CD4-positive, alpha-beta T cell (primary cell): Measurements from ENCODE around the gene SWAP70. TPM values are rescaled to one million over a fixed set of nuclear protein-coding genes. Genes with fewer than 3 reads are reported as not detected.

Experiments used
- ATAC-seq: fragments of 200-7000 bp; cut with Tn5 transposase; one replicate; pipeline ENCODE4 v1.10.0; 2022; ENCODE audit warnings: mild to moderate bottlenecking; ENCODE audit not compliant: poor library complexity
- CTCF ChIA-PET: fragments of 350-600 bp; sonication (Branson Sonifier 250); formaldehyde crosslinking; loops from one replicate; lab custom pipeline; 2021; ENCODE audit warnings: antibody characterized with exemption, inconsistent platforms; lab: Charles Lee
- POLR2A ChIA-PET: fragments of 350-600 bp; sonication (Branson Sonifier 250); formaldehyde crosslinking; loops from one replicate; lab custom pipeline; 2021; ENCODE audit warnings: antibody characterized with exemption, inconsistent platforms; lab: Charles Lee
- DNase-seq, 14 experiments: peaks; one replicate each; pipeline ENCODE4 v3.0.0-alpha.2; 2013 to 2020; ENCODE audit warnings: mixed read lengths in 2 of 14
- H3K27ac ChIP-seq, 2 donors: one replicate each; pipeline versions ENCODE4 v1.5.1 to v1.7.0; 2013; ENCODE audit warnings: low read length in 2 of 2, low read depth in 1 of 2, mild to moderate bottlenecking in 1 of 2
- H3K27me3 ChIP-seq, 2 experiments: 1 replicate in 1 of 2; 2 replicates in 1 of 2; pipeline versions ENCODE4 v1.6.1 to v1.7.0; 2013; ENCODE audit warnings: low read length in 2 of 2, control low read depth in 1 of 2, mild to moderate bottlenecking in 1 of 2, moderate library complexity in 1 of 2; ENCODE audit not compliant: insufficient read depth in 2 of 2, control insufficient read depth in 1 of 2
- H3K36me3 ChIP-seq: one replicate; pipeline ENCODE4 v1.6.1; 2013; ENCODE audit warnings: low read length, control low read depth; ENCODE audit not compliant: insufficient read depth
- H3K4me1 ChIP-seq: one replicate; pipeline ENCODE4 v1.6.1; 2013; ENCODE audit warnings: low read length, control low read depth; ENCODE audit not compliant: insufficient read depth
- H3K4me3 ChIP-seq: one replicate; pipeline ENCODE4 v1.5.1; 2013; ENCODE audit warnings: mild to moderate bottlenecking, low read length, moderate library complexity
- H3K9me3 ChIP-seq, 2 experiments: 1 replicate in 1 of 2; 2 replicates in 1 of 2; pipeline versions ENCODE4 v1.6.1 to v1.7.0; 2013; ENCODE audit warnings: low read length in 2 of 2, mild to moderate bottlenecking in 2 of 2, control low read depth in 1 of 2, moderate library complexity in 1 of 2; ENCODE audit not compliant: control insufficient read depth in 1 of 2, insufficient read depth in 1 of 2
- H3K27ac Mint-ChIP-seq: one replicate; pipeline ENCODE4 v1.8.0; 2020; ENCODE audit warnings: mixed read lengths
- H3K27me3 Mint-ChIP-seq: one replicate; pipeline ENCODE4 v1.8.0; 2021; ENCODE audit warnings: mixed read lengths
- H3K36me3 Mint-ChIP-seq: one replicate; pipeline ENCODE4 v1.8.0; 2021; ENCODE audit warnings: low read depth, mixed read lengths
- H3K4me1 Mint-ChIP-seq: one replicate; pipeline ENCODE4 v1.8.0; 2021; ENCODE audit warnings: low read depth, mixed read lengths
- H3K4me3 Mint-ChIP-seq: one replicate; pipeline ENCODE4 v1.8.0; 2020; ENCODE audit warnings: mild to moderate bottlenecking, mixed read lengths
- H3K9me3 Mint-ChIP-seq: one replicate; pipeline ENCODE4 v1.8.0; 2020; ENCODE audit warnings: mixed read lengths
- CTCF ChIP-seq: fragments of 200-600 bp; IDR thresholded peaks from one replicate; pipeline ENCODE4 v1.8.0; 2022; ENCODE audit warnings: antibody characterized with exemption, mild to moderate bottlenecking
- intact Hi-C, 2 experiments: fragments of 100-400 bp; cut with DNase I in 1 of 2; cut with micrococcal nuclease in 1 of 2; formaldehyde crosslinking; loops; one replicate each; pipeline versions ENCODE4 v1.15.1 to v1.9.0; 2023 to 2025; cut with DNase I, micrococcal nuclease
- total RNA-seq, 174 experiments: library from RNA in 2 of 174; stranded (reverse) in 2 of 174; gene quantifications; one replicate each; pipeline ENCODE4 v1.2.3 and lab custom pipeline; 2021 to 2026

SWAP70 gene
- total RNA-seq, 2 experiments from 2014 or later: 4.0 to 4.1 TPM

- CTCF ChIA-PET: no interaction called here
- Histone ChIP-seq H3K4me3 (no peak overlapping the region), H3K27ac (no peak overlapping the region), H3K9me3 (peaks cover 12 to 18% of the 10 kb centered on the region in 2 experiments), H3K4me1 (peaks cover 19% of the 10 kb centered on the region), H3K27me3 (peaks cover 6 to 11% of the 10 kb centered on the region in 2 experiments), H3K36me3 (no peaks in the 10 kb centered on the region)
- Mint-ChIP-seq H3K36me3 (peaks cover 7% of the 10 kb centered on the region), H3K27me3 (peaks cover 30% of the 10 kb centered on the region), H3K4me1 (peaks cover 11% of the 10 kb centered on the region), H3K9me3 (peaks cover 3% of the 10 kb centered on the region), H3K27ac (no peak overlapping the region), H3K4me3 (peak overlapping the region; percentile 83)
- no peak for TF ChIP-seq CTCF
- intact Hi-C loops: loop anchor here (2.0 to 10.0 kb wide), 3 partner anchors 47 to 977 kb away; partner anchors contain the start of genes RPL27A (in 1 of the 2) and TRIM66 (in 1 of the 2)
- POLR2A ChIA-PET: no interaction called here
- peak in 2 of 14 experiments; percentile 45 to 58 for DNase-seq
- no peak for ATAC-seq
Measured at GRCh38 chr11:9662273-9662672, 1.6 kb upstream of the SWAP70 start.

- peaks cover 12 to 18% of the 10 kb centered on the region in 2 experiments for H3K9me3 ChIP-seq
- H3K4me1 ChIP-seq: peaks cover 19% of the 10 kb centered on the region
- DNase-seq (peak in 11 of 14 experiments; percentile 1 to 54 (median 11)), ATAC-seq (peak; percentile 44)
- POLR2A ChIA-PET: interaction anchor here (0.6 kb wide), 1 partner anchor 56 kb away, joined by 3 read pairs; no protein-coding TSS in a partner anchor
- H3K9me3 Mint-ChIP-seq: peaks cover 3% of the 10 kb centered on the region
- CTCF ChIA-PET: interaction anchor here (0.6 to 1.0 kb wide), 3 partner anchors 8 to 51 kb away, joined by 3 to 4 read pairs (median 3); no protein-coding TSS in a partner anchor
- H3K4me3 ChIP-seq: peak overlapping the region; percentile 86
- peaks cover 24% of the 10 kb centered on the region for H3K27me3 Mint-ChIP-seq
- peaks cover 3 to 11% of the 10 kb centered on the region in 2 experiments for H3K27me3 ChIP-seq
- H3K36me3 ChIP-seq: no peaks in the 10 kb centered on the region
- H3K4me3 Mint-ChIP-seq: peak overlapping the region; percentile 84
- intact Hi-C loops: loop anchor here (5.0 to 10.0 kb wide), 2 partner anchors 52 to 980 kb away; partner anchors contain the start of genes RPL27A (in 1 of the 2) and TRIM66 (in 1 of the 2)
- peaks cover 7% of the 10 kb centered on the region for H3K36me3 Mint-ChIP-seq
- no peak for TF ChIP-seq CTCF
- no peak overlapping the region for H3K27ac ChIP-seq
- peaks cover 11% of the 10 kb centered on the region for H3K4me1 Mint-ChIP-seq
- H3K27ac Mint-ChIP-seq: no peak overlapping the region
Measured at GRCh38 chr11:9664276-9665171, 647 bp downstream of the SWAP70 start.

- Histone ChIP-seq H3K36me3 (no peaks in the 10 kb centered on the region), H3K4me1 (peaks cover 19% of the 10 kb centered on the region), H3K27ac (no peak overlapping the region), H3K4me3 (no peak overlapping the region), H3K9me3 (peaks cover 12 to 18% of the 10 kb centered on the region in 2 experiments), H3K27me3 (peaks cover 3 to 10% of the 10 kb centered on the region in 2 experiments)
- peak overlapping the region; percentile 57 for H3K4me3 Mint-ChIP-seq
- intact Hi-C loops: loop anchor here in 1 of 2 experiments (10.0 kb wide), 1 partner anchor 981 kb away; the partner anchor contains the start of genes RPL27A and TRIM66
- peaks cover 3% of the 10 kb centered on the region for H3K9me3 Mint-ChIP-seq
- H3K4me1 Mint-ChIP-seq: peaks cover 11% of the 10 kb centered on the region
- peaks cover 7% of the 10 kb centered on the region for H3K36me3 Mint-ChIP-seq
- no peak for DNase-seq
- no peak overlapping the region for H3K27ac Mint-ChIP-seq
- CTCF ChIA-PET: interaction anchor here (0.6 kb wide), 1 partner anchor 9 kb away, joined by 3 read pairs; no protein-coding TSS in a partner anchor
- POLR2A ChIA-PET: no interaction called here
- no peak for ATAC-seq
- H3K27me3 Mint-ChIP-seq: peaks cover 23% of the 10 kb centered on the region
- no peak for TF ChIP-seq CTCF
Measured at GRCh38 chr11:9665749-9666148, 1.9 kb downstream of the SWAP70 start.
